Stimulated activated CD4-positive, alpha-beta T cell treated with anti-CD3 and anti-CD28 coated beads, Interleukin-2, amount 100 ng/mL, for 4 hours (primary cell): ENCODE measurements around the gene SCAF11.

Experiments
- DNase-seq: peaks from one replicate; pipeline ENCODE4 v3.0.0-alpha.2; 2020; ENCODE audit warnings: low read depth

SCAF11 gene

DNA sequence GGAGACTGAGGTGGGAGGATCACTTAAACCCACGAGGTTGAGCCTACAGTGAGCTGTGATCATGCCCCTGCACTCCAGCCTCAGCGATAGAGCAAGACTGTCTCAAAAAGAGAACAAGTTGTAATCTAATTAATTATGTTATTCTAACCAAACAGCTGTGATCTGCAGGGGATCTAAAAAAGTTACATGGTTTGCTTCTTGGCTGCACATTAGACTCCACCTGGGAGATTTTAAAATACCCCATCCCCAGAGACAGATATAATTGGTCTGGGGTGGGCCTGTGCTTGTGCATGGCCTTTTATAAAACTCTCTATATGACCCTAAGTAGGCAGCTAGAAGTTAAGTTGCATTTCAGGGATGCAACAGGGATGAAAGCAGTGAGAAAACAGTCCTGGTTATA is 76.7 kb downstream of the SCAF11 start:
- DNase-seq: no peak

- no peak for DNase-seq
Measured at GRCh38 chr12:45912774-45913173, 77.6 kb downstream of the SCAF11 start.

DNA sequence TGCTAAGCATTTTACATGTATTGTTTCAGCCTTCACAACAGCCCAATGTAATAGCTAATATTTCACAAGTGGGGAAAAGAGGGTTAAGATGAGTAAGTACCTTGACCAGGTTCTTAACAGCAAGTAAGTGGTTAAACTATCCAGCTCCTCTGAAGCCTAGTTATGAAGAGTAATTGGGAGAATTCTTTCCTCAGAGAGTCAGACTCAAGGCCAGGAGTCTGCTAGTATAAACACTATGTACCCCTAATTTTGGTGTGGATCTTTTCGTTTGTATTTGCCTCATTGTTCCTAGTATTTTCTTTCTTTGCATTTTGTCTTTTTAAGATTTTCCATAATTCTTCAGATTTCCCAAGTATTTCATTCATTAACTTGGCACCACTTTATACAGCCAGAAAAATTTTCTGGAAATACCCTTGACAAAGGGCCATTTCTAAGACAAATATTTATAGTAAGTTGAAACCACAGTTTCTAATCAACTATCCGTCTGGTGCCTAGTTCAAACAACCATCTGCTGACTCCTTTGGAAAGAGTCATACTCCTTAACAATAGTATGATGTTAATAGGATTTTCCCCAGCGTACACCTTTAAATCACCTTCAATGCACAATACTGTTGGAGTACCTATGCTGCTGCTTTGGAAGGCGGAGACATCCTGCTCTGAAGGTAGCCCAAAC is 81.2 kb downstream of the SCAF11 start:
- no peak for DNase-seq

- DNase-seq: no peak
Measured at GRCh38 chr12:45907955-45908354, 82.4 kb downstream of the SCAF11 start.

DNA sequence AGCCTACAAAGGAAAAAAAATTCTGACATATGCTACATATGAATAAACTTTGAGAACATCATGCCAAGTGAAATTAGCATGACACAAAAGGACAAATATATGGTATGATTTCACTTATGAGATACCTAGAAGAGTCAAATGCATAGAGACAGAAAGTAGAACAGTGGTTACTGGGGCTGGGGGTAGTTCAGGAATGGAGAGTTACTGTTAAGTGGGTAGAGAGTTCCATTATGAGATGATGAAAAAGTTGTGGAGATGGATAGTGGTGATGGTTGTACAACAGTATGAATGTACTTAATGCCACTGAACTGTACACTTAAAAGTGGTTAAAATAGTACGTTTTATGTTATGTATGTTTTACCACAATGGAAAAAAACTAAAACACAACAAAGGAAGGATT is 92.3 kb downstream of the SCAF11 start:
- no peak for DNase-seq

- DNase-seq: no peak
Measured at GRCh38 chr12:45895961-45896360, 94.4 kb downstream of the SCAF11 start.

DNA sequence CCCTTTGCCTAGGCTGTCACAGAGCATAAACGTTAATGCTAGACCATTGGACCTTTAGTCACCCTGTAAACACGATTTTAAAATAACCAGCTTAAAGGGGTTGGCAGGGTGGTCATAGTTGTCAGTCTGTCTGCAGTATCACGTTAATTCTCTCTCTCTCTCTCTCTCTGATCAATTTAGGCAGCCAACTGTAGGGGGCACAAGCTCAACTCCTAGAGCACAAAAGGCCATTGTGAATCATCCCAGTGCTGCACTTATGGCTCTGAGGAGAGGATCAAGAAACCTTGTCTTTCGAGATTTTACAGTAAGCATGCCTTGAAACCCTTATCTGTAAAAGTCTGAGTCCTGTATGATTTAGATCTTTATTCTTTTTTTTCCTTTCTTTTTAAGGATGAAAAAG is 97.1 kb downstream of the SCAF11 start:
- DNase-seq: no peak

GRCh38 chr12:45890276-45890675 is 100.1 kb downstream of the SCAF11 start:
- DNase-seq: no peak

DNA sequence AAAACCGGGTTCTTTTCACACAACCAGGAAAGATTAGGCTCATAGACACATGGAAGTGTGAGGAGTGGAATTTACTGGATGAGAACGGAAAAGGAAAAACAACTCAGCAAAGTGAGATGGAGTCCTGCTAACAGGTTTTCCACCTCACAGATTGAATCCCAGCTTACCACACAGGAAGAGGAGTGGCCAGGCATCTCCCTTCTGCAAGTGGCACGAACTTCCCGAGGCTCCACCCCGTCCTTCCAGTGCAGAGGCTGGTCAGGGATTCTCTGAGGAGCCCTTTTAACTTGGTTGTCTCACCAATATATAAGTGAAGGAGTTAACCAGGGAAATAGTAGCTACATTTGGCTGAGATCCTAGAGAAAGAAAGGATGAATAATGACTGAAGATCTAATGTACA is 102.8 kb downstream of the SCAF11 start:
- no peak for DNase-seq

DNA sequence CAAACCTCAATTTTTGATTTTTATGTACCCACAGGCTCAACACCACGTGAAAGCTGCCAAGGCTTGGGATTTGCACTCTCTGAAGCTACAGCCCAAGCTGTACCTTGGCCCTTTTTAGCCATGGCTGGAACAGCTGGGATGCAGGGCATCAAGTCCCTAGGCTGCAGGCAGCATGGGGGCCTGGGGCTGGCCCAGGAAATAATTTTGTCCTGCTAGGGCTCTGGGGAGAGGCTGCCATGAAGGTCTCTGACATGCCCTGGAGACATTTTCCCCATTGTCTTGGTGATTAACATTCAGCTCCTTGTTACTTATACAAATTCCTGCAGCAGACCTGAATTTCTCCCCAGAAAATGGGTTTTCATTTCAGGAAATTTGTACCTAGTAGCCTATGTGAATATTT is 103.7 kb downstream of the SCAF11 start:
- DNase-seq: no peak

DNA sequence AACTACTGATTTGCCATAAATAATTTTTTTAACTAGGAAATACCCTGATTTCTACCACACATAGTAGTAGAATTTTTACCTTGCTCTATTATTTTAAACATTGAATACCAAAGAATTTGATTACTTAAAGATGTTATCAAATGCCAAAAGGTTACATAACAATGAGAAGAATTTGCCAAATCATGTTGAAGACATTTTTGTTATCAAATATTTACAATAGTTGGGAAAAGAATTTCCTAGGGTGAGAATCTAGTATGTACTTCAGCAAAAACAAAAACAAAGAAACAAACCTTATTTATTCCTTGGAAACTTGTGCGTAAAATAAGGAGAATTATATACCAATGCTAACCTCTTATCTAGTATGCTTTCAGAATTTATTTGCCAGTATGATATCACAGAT is 107.2 kb downstream of the SCAF11 start:
- no peak for DNase-seq

DNA sequence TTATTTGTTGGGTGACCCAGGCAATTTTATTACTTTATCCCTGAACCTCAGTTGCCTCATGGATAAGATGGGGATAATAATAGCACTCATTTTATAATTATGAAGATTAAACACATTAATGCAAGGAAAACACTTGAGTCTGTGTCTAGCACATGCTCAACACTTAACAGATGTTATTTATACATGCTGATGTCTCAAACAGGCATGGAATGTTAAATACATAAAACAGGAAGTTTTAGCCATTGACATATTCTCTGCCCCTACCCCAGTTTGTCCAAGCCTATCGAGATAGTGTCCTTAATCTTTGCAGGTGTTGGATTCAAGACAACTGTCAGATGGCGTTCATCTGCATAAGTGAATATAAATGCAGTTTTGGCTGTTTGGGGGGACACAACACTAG is 109.8 kb downstream of the SCAF11 start:
- no peak for DNase-seq

DNA sequence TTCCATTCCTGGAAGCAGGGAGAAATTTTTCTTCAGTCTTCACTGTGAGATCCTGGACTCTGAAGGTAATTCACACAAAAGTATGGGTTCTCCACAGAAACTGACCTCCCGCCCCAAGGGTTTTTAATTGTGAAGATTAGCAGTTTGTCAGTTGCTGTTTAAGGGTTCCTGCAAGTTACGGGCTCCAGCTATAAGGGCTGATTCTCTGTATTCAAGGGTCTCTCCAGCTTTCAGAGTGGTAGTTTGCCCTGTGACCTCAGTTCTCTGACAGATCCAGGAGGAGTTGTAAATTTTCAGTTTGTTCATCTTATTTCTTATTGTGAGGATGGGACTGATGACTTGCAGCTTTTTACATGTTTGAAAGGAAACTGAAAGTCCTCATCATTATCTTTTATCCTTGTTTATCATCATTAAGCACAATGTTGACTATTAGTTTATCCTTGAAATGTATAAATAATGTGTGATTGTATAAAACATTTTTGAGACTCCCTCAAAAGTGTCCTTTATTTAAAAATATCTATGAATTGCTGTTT is 110.9 kb downstream of the SCAF11 start:
- no peak for DNase-seq

- no peak for DNase-seq
Measured at GRCh38 chr12:45878630-45879255, 111.6 kb downstream of the SCAF11 start.

DNA sequence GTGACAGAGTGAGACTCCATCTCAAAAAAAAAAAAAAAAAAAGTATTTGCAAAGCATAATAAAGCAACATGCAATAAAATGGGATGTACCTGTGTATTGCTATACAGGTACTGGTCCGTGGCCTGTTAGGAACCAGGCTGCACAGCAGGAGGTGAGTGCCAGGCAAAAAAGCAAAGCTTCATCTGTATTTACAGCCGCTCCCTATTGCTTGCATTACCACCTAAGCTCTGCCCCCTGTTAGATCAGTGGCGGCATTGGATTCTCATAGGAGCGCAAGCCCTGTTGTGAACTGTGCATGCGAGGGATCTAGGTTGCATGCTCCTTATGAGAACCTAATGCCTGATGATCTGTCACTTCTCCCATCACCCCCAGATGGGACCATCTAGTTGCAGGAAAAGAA is 113.3 kb downstream of the SCAF11 start:
- DNase-seq: no peak

- DNase-seq: no peak
Measured at GRCh38 chr12:45872446-45872845, 117.9 kb downstream of the SCAF11 start.
